K562 (cell line): ENCODE data around the gene LIN28B.

Experiments used
- CBX3 ChIP-seq, 2 experiments: IDR thresholded peaks; 1 replicate in 1 of 2; 2 replicates in 1 of 2; pipeline ENCODE4 v1.6.1; 2012; ENCODE audit warnings: inconsistent platforms in 2 of 2, low read length in 2 of 2, borderline replicate concordance in 1 of 2, control low read depth in 1 of 2
- CTBP1 ChIP-seq: fragments of 450-650 bp; IDR thresholded peaks from 2 replicates; pipeline ENCODE4 v1.6.1; 2016; ENCODE audit warnings: borderline replicate concordance
- EZH2 ChIP-seq: IDR thresholded peaks from 2 replicates; pipeline ENCODE4 v1.6.1; 2012; ENCODE audit warnings: low read depth, mild to moderate bottlenecking, inconsistent platforms, low read length, borderline replicate concordance
- FOXP1 ChIP-seq: sonication (generic); formaldehyde crosslinking; IDR thresholded peaks from 2 replicates; pipeline ENCODE4 v1.8.0; 2022; ENCODE audit warnings: mild to moderate bottlenecking, missing genetic modification reagents
- POLR2A ChIP-seq: fragments of 450-650 bp; conservative IDR thresholded peaks from 2 replicates; pipeline ENCODE4 v1.6.1; 2016
- PREB ChIP-seq: sonication (generic); formaldehyde crosslinking; IDR thresholded peaks from 2 replicates; pipeline ENCODE4 v1.8.1; 2023; ENCODE audit warnings: mild to moderate bottlenecking, missing genetic modification reagents
- SMAD3 ChIP-seq: fragments of 450-650 bp; formaldehyde crosslinking; conservative IDR thresholded peaks from 2 replicates; pipeline ENCODE4 v1.4.0; 2020; ENCODE audit warnings: mild to moderate bottlenecking
- TEAD4 ChIP-seq, 2 experiments: sonication (generic) in 1 of 2; formaldehyde crosslinking in 1 of 2; IDR thresholded peaks; 2 replicates each; pipeline versions ENCODE4 v1.6.1 to v1.8.0; 2012 to 2022; ENCODE audit warnings: borderline replicate concordance in 1 of 2, inconsistent platforms in 1 of 2, low read length in 1 of 2, mild to moderate bottlenecking in 1 of 2, missing genetic modification reagents in 1 of 2
- ZNF780A ChIP-seq: fragments of 250-450 bp; sonication (Bioruptor Pico); IDR thresholded peaks from 2 replicates; pipeline ENCODE4 v1.5.0; 2021; ENCODE audit warnings: mild to moderate bottlenecking

- TF ChIP-seq PREB (no peak), EZH2 (no peak), TEAD4 (IDR thresholded peaks at IDR 0.05; ENCODE audit: low read length) (no peak), TEAD4 (CRISPR knock-in tag; IDR thresholded peaks at IDR 0.05; ENCODE audit: borderline replicate concordance) (no peak), CTBP1 (no peak), POLR2A (no peak), FOXP1 (CRISPR knock-in tag) (no peak), ZNF780A (CRISPR knock-in tag) (no peak), CBX3 (IDR thresholded peaks at IDR 0.05; ENCODE audit: borderline replicate concordance in 1 of 2, low read length in 2 of 2) (no peak), SMAD3 (CRISPR knock-in tag) (no peak)
Observed at GRCh38 chr6:105111871-105112270, 155.0 kb downstream of the LIN28B start.
